HTR-8/SVneo (cell line): ENCODE measurements around the gene ANAPC7.
"Not testable (repeated sequence)": the region's sequence is repeated elsewhere in the genome, so short reads cannot be mapped to it uniquely, and the experiment has no call there.

Experiments
- DNase-seq: peaks from one replicate; pipeline ENCODE4 v3.0.0; 2011; ENCODE audit warnings: low spot score, mixed read lengths; ENCODE audit not compliant: insufficient read length
- FAIRE-seq: peaks from 2 replicates; lab custom pipeline; 2011; peaks lifted over from hg19 to GRCh38; lab: Jason Lieb, UNC

Gene ANAPC7

DNA sequence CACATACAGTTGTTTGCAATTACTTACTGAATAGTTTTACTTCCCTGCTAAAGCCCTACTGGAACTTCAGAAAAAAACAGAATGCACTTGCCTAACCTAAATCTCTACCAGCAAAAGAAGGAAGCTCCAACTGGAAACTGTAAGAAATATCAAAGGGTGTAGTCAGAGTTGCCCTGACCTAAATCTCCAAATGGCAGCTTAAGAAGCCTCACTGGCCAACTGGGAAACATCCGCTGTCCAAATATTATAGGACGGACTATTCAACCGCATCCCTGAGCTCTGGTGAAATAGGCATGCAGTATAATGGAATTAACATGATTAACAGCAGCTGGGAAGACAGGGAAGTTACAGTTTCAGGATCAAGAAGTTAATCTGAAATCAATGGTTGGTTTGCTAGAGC lies 24.3 kb downstream of the ANAPC7 start:
- FAIRE-seq (no peak), DNase-seq (no peak)

DNA sequence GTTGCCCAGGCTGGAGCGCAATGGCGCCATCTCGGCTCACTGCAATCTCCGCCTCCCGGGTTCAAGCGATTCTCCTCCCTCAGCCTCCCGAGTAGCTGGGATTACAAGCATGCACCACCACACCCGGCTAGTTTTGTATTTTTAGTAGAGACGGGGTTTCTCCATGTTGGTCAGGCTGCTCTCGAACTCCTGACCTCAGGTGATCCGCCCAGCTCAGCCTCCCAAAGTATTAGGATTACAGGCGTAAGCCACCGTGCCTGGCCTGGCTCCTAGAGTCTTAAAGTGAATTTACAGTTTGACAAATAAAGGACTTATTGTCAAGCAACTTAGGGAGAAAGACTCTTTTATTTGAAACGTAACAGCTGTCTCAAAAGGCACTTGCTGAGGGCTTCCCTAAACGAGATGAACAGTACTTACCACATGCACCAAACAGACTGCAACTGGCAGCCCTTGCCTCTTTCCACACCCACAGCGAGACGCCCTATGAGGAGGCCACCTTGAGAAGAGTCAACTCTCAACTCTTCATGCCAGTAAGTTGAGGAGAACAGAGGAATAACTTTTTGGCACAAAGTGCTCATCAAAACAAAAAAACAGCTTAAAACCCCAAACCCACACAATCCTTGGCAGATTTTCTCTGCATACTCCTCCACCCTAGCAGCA lies 25.2 kb downstream of the ANAPC7 start:
- not testable (repeated sequence) for FAIRE-seq, DNase-seq

DNA sequence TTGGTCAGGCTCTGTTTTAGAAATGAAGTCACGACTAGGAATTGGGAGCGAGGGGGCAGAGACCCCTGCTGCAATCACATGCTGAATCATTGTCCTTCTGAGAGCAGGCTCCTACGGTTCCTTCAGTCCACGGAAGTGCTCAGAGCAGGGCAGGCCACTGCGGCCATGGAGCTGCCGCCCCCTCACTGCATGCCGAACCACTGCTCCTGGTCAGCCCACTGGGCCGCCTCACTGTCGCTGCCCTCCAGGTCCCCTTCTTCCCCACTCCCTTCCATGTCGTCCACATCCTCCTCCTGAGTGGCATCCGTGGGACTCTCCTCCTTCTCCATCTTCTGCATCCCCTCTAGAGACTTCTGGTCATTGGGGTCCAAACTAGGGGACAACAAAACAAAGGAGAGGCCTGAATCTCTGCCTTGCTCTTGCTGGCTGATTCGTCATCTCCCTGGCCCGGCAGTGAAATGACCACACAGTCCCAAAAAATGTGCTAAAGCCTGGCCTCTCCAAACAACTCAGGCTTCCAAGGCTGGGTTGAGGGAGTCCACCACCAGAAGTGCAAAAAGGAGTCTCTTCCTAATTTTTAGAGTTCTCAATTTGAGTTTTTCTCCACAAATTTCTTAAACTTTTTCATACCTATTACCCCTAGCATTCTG lies 29.4 kb downstream of the ANAPC7 start:
- no peak for FAIRE-seq

DNA sequence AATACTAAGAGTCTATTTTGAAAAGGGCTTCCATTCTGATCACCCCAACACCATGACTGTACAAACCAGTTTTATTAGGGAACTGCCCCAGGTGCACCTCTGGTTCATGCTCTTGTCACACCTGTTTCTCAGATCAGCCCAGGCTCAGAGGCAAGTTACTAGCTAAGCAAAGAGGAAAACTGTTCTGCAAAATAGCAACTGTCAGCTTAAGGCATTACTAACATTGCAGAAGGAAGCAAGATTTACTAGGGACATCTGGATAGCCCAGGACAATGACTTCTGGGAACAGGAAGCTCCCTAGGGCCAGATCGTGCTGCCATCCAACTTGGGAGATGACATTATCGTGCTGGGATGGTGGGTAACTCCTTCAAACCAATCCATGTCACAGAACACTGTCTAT lies 30.1 kb downstream of the ANAPC7 start:
- DNase-seq (no peak), FAIRE-seq (no peak)

More for the DNA sequence above, 29.4 kb downstream of the ANAPC7 start:
- no peak for DNase-seq

DNA sequence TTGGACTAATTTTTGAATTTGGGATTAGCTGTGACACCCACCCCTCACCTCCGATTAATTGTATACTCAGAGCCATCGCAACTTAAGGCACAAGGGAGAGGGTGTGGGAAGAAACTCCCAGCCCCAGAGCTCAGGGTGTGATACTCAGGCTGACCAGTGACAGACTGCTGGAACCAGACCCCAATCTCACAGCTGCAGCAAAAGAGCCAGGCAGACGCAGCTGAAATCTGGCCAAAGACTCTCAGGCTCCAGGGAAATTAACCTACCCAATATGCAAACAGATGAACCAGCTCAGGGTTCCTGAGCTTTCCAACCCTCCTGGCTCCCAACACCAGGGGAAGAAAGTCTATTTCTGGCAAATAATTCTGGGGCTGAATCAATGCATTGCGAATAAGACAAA lies 30.5 kb downstream of the ANAPC7 start:
- FAIRE-seq (no peak), DNase-seq (no peak)

DNA sequence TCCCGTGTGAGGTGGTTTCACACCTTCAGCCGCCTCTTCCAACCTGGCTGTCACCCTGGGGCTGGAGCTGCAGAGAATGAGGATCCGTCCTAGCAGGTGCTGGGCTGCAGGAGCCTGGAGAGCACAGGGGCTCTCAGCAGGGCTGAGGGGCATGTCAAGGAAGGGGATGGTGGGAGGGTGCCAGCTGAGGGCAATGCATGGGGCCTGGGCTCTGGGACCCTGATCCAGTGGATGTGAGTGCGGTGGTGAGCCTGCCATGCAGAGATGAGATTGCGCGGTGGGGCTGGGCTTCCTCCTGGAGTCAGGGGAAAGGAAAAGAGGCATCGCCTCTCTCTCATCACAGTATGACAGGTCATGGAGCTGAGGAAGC lies 31.5 kb downstream of the ANAPC7 start:
- FAIRE-seq (no peak), DNase-seq (no peak)

DNA sequence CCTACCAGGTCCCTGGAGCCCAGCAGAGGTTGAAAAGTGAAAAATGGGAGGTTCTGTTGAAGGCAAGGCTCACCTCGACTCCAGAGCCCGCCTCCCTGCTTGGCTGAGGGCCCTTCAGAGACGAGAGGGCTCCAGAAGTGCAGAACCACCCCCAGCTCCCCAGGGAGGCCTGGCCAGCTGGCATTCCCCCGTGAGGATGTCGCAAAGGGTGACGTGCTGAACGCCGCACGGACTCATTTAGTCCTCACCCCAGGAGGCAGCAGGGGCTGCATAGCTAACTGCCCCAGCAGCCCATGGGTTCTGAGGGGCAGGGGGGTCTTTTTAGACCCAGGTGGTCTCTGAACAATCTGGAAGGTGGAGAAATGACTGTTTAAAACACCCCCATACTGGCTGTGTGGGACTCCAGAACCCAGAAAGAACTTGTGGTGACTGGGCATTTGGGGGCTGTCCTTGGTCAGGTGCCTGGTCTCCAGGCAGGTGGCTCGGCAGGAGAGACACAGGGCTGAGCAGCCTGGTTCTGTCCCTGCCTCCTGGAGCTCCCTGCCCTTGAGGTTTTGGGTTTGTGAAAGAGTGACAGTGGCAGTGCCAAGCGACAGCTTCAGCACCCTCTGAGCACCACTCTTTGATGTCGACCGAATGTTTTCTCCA lies 32.0 kb downstream of the ANAPC7 start:
- FAIRE-seq (no peak), DNase-seq (no peak)

DNA sequence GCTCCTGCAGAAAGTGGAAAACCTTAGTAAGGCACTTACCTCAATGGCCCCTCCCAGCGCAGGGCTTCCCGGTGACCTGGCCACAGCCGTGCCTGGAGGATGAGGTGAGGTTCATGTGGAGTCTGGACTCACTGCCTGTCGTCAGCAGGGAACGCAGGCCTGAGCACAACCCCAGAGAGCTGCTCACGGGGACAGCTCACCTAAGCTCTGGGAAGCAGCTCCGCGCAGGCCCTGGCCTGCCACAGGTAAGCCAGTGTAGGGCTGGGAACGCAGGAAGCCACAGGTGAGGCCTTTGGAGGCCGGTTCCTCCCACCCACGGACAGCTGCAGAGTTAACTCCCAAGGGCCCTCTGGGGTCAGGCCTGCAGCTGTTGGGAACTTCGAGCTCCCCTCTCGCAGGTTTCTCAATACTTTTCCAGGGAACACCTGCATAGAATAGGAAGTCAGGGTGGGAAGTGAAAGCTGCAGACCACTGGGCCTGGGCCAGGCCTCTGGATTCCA lies 32.7 kb downstream of the ANAPC7 start:
- FAIRE-seq (no peak), DNase-seq (no peak)

DNA sequence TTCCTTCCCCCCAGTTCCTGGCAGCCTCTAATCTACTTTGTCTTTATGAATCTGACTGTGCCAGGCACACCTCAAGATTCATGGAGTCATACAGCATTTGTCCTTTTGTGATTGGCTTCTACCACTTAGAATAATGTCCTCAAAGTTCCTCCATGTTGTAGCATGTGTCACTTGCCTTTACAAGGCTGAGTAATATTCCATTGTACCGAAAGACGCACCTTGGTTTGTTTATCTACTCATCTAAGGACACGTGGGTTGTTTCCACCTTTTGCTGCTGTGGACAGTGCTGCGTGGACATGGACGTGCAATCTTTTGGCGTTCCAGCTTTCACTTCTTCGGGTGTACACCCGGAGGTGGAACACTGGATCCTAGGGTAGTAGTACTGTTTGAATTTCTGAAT lies 33.5 kb downstream of the ANAPC7 start:
- DNase-seq (no peak), FAIRE-seq (no peak)

DNA sequence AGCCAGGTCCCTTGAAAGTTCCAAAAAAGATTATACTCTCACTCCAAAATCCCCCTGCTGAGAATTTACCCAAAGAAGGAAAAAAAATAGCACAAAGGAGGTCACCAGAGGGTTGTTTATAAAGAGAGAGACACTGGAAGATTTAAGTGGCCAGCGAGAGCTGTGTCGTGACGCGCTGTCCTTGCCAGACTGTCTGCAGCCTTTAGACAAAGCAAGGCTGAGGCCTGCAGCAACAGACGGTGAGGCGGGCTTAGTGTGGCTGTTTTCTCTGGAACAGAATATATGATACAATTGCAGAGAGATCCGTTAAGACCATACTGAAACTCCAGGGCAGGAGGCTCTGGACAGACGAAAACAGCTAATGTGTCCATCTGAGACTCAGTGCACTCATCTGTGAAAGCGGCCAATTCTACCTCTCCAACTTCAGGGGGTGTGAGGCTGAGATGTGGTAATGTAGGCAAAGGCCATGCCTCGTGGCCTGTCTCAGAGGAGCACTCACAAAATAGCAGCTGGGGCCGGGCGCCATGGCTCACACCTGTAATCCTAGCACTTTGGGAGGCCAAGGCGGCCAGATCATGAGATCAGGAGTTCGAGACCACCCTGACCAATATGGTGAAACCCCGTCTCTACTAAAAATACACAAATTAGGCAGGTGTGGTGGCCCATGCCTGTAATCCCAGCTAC lies 36.2 kb downstream of the ANAPC7 start:
- FAIRE-seq, result no peak
- DNase-seq, result no peak

DNA sequence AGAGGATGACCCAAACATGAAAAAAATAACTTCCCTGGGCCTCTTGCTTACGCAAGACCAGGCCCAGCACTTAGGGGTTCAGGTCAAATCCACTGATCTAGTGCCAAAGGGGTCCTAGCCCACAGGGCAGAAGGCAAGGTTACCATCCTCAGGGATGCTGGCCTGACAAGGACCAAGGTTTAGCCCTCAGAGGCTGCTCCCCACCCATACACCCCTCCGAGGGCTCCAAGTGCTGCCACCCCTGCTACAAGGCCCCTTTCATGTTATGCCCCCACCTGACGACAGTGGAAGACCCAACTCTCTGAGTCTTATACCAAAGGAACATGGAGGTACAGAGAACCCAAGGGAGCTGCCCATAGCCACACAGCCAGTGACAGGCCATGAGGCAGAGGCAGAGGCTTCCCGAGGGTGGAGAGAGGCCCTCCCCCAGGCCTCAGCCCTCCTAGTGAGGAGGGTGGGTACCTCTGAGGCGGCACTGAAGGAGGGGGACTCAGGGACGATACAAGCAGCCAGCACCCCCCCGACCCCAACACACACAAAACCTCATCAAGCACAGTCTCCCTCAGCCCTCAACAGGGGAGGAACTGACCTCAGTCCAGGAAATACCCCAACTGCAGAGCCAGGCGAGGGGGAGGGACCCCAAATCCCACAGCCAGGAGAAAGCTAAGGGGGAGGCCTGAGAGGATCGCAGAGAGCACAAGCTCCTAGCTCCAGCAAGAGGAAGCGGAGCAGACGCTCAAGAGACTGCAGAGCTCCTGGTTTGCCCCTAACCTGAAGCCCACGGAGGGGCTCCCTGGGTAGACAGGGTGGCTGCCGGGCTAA lies 37.0 kb downstream of the ANAPC7 start:
- DNase-seq (no peak), FAIRE-seq (no peak)

DNA sequence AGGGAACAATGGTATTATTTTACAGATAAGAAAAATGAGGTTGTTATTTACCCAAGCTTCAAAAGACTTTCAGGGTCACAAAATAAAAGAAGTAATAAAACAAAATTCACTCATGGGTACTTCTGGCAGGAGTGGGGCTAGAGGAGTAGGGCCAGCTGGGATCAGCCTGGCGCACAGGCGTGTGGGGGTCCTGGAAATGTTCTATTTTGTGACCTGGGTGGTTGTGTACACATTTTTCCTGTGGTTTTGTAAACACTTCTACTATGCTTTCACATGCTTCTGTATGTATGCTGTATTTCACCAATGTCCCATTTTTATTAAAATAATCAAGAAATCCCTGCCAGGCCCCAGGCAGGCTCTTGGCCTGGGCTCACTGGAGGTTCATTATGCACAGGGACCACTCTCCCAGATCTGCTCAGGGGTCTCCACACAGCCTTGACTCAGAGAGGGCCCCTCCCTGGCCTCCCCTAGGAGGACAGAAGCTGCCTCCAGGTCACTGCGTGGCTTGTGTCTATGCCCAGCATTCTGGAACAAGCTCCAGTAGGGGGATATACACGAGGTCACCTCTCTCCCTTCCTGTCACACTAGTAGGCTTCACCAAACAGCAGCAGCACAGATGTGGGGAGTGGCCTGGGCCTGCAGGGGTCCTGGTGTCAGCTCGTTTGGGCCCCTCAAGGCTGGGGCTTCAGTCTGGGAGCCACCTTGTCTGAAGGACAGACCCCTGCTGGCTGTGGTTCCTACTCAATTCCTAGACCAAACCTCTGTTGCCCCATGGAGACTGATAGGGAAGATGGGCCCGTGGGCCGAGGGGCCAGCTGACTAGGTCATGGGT lies 37.8 kb downstream of the ANAPC7 start:
- DNase-seq (no peak), FAIRE-seq (no peak)

DNA sequence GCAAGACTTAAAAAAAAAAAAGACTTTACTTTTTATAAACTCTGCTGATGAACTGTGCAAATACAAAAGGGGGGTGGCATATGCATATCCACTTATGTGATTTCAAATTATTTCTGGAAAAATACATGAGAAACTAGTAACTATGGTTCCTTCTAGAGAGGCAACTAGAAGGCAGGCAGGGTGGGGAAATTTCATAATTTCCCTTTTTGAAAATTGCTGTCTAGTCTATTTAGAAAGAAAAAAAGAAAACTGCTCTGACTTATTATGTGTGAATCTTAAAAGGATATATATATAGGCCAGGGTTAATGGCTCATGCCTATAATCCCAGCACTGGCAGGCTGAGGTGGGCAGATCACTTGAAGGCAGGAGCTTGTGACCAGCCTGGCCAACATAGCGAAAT lies 42.3 kb downstream of the ANAPC7 start:
- FAIRE-seq (no peak), DNase-seq (no peak)

DNA sequence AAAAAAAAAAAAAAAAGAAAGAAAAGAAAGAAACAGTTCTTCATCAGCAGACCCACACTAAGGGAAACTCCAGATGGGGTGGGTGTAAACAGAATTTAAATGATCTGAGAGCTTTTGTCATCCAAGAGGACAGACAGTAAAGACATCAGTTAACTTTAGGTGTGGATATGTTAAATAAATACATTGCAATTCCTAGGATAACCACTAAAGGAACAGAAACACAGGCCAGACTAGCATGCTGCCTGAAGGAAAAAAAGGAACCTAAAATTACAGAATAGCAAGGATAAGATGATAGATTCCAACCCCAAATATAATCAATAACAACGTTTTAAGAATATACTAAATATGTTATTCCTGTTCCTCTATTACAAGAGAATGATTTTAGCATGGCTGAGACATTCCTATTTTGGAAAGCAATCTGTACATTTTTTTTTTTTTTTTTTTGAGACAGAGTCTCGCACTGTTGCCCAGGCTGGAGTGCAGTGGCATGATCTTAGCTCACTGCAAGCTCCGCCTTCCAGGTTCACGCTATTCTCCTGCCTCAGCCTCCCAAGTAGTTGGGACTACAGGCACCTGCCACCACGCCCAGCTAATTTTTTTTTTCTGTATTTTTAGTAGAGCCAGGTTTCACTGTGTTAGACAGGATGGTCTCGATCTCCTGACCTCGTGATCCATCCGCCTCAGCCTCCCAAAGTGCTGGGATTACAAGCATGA lies 45.0 kb downstream of the ANAPC7 start:
- not testable (repeated sequence) for FAIRE-seq
- DNase-seq, result peak; percentile 41

DNA sequence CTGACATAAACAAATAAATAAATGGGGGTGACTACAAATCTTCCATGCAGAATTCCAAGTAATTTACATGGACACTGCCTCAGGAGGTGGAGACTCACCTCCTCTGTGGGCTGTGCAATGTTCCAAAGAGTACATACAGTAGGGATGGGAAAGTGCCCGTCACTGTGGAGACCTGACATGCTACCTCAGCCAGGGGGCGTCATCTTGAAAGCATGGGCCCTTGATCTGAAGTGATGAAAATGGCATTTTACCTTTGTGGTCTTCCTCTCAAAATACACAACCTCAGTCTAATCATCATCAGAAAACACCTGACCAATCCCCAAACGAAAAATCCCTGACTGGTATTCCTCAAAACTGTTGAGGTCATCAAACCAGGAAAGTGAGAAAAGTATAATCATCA lies 48.4 kb downstream of the ANAPC7 start:
- DNase-seq (peak; percentile 43), FAIRE-seq (no peak)

DNA sequence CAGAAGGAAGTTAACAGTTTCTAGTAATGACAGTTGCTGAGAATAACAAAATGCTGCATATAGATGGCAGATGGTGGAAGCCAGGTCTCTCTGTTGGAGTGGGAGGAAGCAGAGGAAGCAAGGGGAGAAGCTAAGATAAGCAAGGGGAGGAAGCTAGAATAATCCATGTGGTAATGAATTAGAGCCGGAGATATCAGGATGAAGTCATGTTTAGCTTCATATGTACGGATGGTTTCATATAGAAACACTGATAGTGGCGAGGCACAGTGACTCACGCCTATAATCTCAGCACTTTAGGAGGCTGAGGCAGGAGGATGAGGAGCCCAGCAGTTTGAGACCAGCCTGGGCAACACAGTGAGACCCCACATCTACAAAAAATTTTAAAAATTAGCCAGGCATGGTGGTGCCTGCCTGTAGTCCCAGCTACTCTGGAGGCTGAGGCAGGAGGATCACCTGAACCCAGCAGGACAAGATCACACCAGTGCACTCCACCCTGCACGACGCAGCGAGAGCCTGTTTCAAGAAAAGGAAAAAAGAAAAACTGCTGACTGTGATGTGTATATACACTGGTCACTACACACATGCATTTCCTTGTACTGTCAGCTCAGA lies 49.2 kb downstream of the ANAPC7 start:
- DNase-seq (no peak), FAIRE-seq (no peak)

DNA sequence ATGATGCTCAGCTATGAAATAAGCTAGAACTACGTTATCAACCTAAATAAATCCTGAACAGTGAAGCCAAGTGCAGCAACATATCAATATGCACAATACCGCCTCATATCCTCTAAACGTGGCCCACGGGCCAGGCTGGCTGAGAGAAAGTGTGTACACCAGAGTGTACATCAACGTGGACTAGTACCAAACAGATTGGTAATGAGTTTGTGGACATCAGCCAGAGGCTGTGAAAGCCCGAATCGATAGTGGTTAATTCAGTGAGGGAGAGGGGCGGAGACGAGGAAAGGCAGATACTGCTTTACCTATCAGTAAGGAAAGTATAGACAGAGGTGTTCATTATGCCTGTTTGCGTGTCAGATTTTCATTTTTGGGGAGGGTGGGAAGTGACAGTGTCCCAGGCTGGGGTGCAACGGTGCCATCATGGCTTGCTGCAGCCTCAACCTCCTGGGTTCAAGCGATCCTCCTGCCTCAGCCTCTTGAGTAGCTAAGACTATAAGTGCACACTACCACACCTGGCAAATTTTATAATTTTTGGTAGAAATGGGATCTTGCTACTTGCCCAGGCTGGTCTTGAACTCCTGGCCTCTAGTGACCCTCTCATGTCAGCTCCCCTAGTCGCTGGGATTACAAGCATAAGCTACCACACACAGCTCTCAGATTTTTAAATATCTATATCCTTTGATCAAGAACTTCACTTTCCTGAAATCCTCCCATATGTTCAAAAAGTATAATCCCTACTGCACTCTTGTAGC lies 50.1 kb downstream of the ANAPC7 start:
- FAIRE-seq (no peak), DNase-seq (no peak)

DNA sequence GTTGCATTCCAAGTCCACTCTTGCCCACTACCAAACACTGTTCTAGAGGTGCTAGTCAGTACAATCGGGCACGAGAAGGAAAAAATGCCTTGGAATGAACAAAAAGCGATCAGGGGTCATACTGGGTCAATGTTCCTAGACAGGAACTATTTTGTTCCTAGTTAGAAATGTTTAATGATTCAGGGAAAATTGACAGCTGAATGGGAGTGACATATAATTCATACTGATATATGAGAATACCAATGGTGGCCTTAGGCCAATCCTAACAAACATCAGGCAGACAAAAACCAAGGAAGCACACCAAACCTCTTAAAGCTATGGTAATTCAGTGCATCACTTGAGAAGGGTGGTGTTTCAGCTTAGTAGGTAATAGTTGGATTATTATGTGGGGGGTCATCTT lies 51.1 kb downstream of the ANAPC7 start:
- DNase-seq (no peak), FAIRE-seq (no peak)
